IPS-NIHi7 (cell line): ENCODE results near the gene PGM5.
"Not testable (repeated sequence)": the region's sequence is repeated elsewhere in the genome, so short reads cannot be mapped to it uniquely, and the experiment has no call there.

Experiments
- DNase-seq: peaks from one replicate; pipeline ENCODE4 v3.0.0; 2012; ENCODE audit warnings: mixed read lengths; ENCODE audit errors: extremely low spot score

The PGM5 gene

DNA sequence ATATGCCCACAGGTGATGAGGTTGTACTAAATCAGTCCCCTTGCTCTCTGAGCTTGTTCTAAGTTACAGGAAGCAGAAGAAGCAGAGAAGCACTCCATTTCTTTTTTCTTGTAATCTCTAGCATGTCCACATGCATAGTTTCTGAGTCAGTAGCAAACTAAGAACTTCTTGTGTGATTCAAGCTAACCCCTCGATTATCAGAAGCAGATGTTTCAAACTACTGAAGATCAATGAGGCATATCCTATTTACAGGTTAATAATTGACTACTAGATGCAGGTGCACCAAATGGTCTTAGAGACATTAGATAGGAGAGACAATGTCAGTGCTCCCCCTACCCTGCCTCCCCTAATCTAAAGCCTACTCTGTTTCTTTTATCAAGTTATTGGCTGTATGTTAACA, 21.3 kb downstream of the PGM5 start:
- DNase-seq, result not testable (repeated sequence)

DNA sequence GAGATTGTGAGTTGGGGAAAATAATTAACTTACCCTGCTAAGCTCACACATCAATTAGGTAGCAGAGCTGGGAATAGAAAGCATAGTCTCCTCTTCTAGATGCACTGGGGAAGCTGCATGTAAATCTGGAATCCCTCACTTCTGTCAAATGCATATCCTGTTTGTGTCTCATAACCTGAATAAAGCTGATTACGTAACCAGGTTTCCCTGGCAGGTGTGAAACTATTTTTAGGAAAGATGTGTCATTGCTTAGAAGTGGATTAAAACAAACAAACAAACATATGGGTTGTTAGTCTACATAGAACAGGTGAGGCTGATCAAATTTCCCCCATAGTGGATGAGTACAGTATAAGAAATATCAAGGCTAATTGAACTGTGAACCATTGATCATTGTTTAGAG, 27.5 kb downstream of the PGM5 start:
- not testable (repeated sequence) for DNase-seq

GRCh38 chr9:68389558-68389957, 33.1 kb downstream of the PGM5 start:
- DNase-seq, result not testable (repeated sequence)

DNA sequence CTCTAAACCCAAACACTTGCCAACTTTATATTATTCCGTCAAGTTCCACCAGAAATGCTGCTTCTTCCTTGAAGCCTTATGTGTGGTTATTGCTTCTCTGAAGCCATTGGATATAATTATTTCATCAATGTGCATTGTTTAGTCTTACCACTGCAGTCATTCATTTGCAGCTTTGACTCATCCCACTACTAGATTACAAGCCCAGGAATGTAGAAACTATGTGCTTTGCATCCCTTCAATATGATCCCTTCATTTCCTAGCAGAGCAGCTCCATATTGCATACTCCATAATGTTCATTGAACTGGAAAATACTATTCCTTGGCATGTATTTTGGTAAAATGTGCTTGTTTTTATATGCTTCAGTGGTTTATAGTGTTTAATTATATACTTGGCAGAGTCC, 34.3 kb downstream of the PGM5 start:
- DNase-seq, result not testable (repeated sequence)

GRCh38 chr9:68396411-68397094, 40.1 kb downstream of the PGM5 start:
- not testable (repeated sequence) for DNase-seq

- DNase-seq, result not testable (repeated sequence)
These were observed 40.6 kb downstream of the PGM5 start for GRCh38 chr9:68397095-68397423.

- not testable (repeated sequence) for DNase-seq
These were observed 41.4 kb downstream of the PGM5 start for GRCh38 chr9:68397796-68398195.

DNA sequence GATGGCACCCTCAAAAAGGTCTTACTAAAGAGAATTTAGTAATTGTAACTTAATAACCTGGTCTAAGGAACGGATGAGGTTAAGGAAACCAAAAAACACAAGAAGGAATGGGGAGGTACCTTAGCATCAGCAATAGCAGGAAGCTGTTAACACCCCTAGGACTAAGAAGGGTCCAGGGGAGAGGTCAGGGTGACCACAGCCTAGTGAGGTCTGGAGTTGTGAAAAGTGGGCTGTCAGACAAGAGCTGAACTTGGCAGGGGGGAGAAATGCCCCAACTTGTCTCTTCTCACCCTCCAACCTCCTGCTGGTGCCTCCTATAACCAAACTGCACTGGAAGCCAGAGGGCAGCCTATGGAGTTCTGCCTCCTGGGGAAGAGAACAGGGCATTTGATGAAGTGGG, 41.9 kb downstream of the PGM5 start:
- DNase-seq, result not testable (repeated sequence)

GRCh38 chr9:68404421-68405185, 48.2 kb downstream of the PGM5 start:
- not testable (repeated sequence) for DNase-seq

DNA sequence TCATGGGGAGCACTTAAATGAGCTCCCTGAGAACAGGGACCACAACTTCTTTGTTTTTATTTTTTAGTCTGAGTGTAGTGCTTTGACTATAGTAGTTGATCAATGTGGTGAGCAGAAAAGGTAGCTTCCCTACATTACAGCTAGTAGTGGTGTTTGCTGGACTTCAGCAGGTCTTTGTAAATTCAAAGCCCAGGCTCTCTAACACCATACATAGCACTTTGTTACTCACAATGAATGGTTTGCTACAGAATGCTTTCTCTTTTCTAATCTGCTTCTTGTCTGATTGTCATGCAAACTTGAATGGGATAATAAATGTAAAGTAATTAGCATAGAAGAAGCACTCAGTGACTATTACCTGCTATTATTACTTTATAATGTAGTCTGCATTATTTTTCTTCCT, 55.5 kb downstream of the PGM5 start:
- not testable (repeated sequence) for DNase-seq

DNA sequence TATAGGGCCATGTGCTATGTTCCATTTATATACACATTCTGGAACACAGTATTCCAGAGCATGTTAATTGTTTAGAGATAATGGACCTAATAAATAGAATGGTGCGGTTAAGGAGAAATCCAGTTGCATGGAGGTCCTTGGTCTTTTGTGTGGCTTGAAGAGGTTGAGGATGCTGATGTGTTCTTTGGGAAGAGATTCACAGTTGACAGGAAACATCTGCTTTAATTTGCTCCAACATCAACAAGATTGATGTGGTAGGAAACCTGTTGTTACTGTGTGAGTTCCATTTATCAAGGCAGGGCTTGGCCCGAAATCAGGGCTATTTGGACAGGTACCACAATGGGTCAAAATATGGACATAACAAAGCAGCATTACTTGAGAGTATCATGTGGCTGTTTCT, 56.3 kb downstream of the PGM5 start:
- DNase-seq, result not testable (repeated sequence)

DNA sequence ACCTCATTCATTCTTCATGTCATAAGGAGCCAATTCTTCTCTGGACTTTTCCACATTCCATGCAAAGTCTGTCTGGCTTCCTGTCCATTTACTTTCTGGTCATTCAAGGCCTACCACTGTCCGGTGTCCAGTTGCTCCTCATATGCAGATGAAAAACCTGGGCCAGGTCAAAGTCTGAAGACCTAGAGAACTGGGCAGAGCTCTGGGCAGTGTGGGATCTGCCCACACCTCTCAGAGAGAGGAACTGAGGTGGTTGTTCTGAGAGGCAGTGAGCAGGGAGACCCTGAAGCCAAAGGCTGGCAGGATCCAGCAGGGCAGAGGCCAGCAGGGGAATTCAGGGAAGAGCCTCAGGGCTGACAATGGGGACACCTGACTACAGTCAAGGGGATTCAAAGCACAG, 58.7 kb downstream of the PGM5 start:
- not testable (repeated sequence) for DNase-seq

DNA sequence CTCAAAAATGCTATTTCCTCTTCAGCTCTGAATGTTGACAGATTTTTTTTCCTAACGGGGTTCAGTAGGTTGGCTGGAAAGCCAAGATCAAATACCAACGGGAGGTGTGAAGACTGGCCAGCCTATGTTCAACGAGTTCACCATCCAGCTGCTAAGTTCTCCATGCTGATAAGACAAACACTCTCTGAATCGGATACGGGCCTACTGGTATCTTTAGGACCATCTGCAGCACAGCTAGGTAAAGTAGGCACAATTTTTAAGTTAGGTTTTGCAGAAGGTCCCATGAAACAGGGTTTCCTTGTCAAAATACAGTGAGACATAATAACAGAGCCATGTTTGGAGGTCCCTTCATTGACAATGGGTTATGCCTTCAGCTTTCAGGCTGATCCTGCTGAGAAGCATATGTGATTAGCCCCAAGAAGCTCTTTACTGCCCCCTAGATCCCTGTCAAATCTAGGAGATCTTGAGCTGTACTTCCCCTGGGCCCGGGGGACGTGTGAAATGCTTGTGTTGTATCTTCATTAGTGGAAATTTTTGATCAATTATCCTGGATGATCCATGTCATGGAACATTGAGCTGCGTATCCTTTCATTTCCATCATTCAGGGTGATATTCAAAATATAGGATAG, 60.6 kb downstream of the PGM5 start:
- peak; percentile 68 for DNase-seq

DNA sequence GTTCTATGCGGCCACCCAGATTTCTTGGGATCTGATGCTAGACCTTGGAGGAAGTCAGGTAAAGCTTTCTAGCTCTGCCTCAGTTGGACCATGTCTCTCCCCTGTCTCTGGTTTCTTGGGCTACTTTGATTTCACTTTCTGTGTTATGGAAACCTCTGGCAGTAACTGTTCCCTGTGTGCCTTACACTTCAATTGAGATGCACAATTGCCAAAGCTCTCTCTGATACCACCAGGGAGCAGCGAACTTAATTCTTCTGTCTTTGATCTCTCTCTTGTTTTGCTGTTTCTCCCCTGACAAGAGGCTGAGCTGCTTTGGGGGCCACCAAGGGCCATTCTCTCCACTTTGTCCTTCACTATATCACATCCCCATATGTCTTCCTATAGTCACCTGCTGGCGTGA, 61.4 kb downstream of the PGM5 start:
- DNase-seq, result no peak

- DNase-seq, result no peak
These were observed 61.9 kb downstream of the PGM5 start for GRCh38 chr9:68418259-68418845.

GRCh38 chr9:68419901-68420300, 63.5 kb downstream of the PGM5 start:
- no peak for DNase-seq

GRCh38 chr9:68426755-68427154, 70.3 kb downstream of the PGM5 start:
- DNase-seq, result no peak

DNA sequence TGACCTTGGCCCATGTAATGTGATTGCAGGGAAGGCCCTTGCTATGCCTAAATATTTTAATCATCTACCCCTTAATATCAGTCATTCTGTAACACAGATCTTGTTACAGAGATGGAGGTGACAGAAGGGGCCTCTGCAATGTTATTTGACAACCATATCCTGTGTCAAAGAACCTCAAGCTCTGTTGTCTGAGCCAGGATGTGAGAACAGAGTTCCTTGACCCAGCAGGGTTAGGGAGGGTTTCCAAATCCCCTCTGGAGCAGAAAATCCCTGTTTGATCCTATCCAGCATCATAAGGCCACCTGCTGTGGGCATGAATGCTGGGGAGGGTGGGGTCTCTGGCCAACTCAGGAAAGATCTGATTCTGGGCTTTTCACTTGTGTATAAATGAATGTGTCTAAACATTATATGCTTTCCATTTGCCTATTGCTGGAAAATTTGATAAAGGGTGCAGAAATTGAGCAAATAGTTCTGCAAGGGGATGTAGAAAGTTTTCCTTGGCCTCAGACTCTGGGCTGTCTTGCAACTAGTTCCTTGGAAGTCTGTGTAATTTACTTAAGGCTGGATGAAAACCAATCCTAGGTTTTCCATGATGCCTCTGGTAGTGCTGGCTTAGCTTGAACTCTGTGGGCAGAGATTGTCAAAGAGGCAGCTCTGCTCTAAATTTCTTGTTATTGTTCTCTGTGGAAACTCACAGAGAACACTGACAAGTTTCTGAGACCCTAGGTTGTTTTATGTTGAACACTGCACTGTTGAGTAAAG, 71.0 kb downstream of the PGM5 start:
- DNase-seq, result no peak

DNA sequence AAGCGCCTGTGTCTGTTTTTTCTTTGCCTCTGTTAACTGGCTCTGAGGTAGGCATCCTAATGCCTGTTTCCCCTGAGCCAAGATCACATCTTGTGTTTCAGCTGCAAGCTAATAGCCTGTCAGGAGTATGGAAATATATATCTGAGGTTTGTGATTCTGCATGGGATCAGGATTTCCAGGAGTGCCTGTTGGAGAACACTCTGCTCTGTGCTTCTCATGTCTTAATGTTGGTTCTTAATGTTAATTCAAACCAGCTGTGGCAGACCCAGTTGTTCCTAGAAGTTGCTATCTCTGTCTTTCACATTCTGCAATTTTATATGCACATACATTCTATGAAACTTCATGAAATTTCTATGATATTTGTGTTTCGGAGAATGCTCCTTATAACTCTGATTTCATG, 72.1 kb downstream of the PGM5 start:
- DNase-seq, result no peak

DNA sequence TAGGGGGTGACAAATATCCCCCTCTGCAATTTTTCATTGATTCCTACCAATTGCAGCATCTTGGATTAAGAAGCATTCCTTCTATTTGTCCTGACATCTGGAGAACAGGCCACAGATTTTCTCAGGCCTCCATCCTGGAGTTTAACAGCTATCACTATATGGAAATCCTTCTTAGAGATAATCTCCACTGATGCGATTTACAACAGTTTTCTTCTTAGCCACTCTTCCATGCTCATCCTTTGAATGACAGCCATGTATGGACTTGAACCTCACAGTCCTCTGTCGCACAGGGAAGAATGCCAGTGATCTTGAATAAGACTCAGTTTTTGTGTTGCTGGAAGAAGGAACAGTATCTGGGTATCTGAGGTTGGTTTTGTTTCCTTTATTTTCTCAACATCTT, 73.2 kb downstream of the PGM5 start:
- no peak for DNase-seq

GRCh38 chr9:68431307-68431706, 74.9 kb downstream of the PGM5 start:
- DNase-seq, result no peak
